ENCODE measurements around the gene CDX4.
"Not testable (repeated sequence)": the region's sequence is repeated elsewhere in the genome, so short reads cannot be mapped to it uniquely, and the experiment has no call there.

CDX4 gene, protein sequence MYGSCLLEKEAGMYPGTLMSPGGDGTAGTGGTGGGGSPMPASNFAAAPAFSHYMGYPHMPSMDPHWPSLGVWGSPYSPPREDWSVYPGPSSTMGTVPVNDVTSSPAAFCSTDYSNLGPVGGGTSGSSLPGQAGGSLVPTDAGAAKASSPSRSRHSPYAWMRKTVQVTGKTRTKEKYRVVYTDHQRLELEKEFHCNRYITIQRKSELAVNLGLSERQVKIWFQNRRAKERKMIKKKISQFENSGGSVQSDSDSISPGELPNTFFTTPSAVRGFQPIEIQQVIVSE

DNA sequence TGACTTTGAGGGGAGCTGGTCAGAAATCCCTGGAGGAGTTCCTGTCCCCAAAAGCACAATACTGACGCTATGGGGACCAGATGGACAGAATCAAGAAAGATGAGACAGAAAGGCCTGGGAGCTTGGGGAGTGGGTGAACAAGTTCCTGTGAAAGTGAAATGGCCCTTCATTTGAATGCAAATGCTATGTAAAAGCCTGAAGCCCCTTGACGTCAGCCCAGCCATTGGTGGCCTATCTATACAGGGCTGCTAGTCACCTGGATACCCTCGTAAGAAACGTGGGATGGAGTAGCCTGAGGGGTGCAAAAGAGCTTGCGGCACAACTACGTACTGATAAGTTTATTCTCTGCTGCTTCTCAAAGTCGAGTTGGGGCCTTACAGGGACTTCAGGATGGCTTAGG is at the start of gene CDX4:
CDX4 (plus strand) TSS at position 223 of the 400 bp plus-strand sequence. CDS start 201 bp downstream, outside the sequence.
- no peak for DNase-seq

DNA sequence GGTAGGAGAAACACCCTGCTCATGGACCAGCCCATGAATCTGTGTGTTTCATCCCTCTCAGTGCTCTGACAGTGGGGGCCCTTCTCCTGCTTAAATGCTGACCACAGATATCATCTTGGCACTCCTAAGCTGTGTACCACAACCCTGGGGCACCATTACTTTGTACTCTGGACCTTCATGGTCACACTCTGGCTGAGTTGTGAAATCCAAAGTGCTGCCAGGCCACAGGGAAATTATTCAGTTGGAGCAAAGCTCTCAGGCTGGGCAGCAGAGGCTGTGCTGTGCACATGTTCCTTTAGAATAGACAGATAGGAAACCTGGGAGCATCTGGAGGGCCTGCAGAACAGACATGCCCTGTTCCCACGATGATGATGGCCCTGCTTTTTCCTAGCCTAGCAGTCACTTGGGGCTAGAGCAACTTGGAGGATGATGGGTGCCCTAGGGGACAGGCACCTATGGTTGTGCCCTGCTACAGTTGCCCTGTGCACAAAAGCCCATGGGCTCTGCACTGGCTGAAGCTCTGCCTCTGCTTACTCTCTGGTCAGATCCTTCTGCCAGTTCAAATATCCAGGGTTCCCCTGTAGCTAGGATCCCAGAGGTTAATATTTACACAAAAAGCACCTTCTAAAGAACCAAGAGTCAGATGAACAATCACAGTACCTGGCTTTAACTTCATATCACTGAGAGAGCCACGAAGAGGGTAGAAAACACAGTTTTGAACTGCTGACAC is 48.5 kb upstream of the CDX4 start:
- DNase-seq: no peak

DNA sequence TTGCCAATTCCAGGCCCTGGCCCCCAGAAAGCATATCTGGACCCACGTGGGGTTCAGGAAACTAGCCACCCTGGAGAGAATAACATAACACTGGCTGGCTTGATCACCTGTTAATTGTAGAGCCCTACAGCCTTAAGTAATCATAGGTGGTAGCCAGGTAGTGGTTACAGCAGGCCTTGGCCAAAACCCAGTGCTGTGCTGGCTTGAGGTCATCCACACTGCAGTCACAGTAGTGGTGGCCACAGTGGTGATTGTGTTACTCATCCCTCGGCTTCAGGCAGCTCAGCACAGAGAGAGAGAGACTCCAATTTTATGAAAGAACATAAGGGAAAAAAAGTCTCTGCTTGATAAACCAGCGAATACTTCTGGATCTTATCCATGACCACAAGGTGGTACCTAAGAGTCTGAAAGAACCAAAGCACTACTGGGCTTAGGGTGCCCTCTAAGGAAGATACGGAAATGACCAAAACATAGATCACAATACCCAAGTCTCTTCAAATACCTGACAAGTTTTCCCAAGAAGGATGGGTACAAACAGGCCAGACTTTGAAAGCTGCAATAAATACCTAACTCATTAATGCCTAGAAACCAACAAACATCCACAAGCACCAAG is 46.6 kb upstream of the CDX4 start:
- DNase-seq: no peak

DNA sequence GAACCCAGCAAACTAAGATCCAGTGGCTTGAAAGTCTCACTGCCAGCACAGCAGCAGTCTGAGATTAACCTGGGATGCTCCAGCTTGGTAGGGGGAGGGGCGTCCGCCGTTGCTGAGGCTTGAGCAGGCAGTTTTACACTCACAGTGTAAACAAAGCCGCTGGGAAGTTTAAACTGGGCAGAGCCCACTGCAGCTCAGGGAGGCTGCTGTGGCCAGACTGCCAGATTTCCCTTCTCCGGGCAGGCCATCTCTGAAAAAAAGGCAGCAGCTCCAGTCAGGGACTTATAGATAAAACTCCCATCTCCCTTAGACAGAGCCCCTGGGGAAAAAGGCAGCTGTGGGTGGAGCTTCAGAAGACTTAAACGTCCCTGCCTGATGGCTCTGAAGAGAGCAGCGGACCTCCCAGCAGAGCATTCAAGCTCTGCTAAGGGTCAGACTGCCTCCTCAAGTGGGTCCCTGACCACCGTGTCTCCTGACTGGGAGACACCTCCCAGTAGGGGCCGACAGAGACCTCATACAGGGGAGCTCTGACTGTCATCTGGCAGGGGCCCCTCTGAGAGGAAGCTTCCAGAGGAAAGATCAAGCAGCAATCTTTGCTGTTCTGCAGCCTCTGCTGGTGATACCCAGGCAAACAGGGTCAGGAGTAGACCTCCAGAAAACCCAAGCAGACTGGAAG is 45.1 kb upstream of the CDX4 start:
- DNase-seq: no peak

DNA sequence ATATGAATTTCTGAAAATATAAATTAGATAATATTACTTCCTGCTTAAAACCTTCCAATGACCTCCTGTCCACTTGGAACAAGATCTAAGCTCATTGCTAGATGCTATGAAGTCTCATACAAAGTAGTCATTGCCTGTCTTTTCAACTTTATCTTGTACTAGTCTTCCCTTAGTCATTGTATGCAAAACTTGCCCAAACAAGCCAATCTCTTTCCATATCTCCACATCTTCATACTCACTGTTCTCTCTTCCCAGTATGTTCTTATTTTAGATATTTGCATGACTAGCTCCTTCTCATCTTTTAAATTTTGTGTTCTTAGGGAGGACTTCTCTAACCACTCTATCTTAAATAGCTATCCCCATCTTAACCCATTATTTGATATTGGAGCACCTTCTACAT is 33.9 kb upstream of the CDX4 start:
- no peak for DNase-seq

DNA sequence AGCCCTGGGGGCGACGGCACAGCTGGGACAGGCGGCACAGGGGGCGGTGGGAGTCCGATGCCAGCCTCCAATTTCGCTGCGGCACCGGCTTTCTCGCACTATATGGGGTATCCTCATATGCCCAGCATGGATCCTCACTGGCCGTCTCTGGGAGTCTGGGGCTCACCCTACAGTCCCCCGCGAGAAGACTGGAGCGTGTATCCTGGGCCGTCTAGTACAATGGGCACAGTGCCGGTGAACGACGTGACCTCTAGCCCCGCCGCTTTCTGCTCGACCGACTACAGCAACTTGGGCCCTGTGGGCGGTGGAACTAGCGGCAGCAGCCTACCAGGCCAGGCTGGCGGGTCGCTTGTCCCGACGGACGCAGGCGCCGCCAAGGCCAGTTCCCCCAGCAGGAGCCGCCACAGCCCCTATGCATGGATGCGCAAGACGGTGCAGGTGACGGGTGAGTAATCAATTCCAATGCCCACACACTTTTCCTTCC is 500 bp downstream of the CDX4 start:
- no peak for DNase-seq

DNA sequence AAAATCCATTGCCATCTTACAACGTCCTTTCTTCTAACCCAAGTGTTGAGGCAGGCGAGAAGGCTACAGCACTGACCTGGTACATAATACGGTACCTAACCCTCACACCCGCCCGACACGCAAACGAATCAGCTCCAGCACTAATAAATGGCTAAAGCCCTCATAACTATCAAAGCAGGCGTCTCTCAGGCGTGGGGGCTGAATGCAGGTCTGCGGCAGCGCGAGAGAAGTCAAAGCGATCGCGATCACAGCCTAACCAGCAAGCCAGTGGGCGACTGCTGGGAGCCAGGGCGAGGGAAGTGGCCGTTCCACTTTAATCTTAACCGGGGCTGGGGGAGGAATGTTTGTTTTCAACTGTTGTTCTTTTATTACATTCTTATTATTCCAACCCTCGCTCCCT is 1.5 kb downstream of the CDX4 start:
- DNase-seq: no peak

DNA sequence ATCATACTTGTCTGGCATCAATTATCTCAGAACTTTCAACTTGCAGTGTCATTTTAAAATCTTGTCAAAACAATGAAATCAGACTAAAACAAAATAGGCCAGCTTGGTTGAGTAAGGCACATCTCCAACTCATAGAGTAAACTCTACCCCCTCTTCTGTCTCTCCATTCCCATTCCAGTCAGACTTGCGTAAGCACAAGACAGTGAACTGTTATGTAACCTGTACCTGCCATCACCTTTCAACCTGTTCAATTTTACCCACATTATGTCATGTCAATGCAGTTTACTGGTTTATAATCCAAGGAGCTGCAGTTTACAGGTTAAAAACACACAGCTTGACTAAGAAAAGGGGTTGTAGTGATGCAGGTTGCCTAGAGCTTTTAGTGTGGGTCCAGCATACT is 8.3 kb downstream of the CDX4 start:
- no peak for DNase-seq

DNA sequence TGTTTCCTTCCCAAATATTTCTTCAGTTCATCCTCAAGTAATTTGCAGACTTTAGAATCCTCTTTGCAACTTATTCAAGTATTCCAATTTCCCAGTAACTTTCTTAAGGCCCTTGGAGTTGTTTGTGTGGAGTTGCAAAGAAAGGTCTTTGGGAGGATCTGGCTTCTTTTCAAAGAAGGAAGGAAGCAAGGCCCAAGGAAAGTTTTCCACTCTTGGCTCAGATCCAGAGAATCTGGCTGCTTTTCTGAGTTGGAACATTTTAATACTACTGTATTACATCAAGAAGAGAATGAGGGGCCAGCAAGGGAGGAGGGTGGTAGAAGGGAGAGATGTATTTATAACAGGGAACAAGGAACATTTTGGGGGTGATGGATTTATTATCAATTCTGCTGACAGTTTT is 10.5 kb downstream of the CDX4 start:
- DNase-seq: no peak

DNA sequence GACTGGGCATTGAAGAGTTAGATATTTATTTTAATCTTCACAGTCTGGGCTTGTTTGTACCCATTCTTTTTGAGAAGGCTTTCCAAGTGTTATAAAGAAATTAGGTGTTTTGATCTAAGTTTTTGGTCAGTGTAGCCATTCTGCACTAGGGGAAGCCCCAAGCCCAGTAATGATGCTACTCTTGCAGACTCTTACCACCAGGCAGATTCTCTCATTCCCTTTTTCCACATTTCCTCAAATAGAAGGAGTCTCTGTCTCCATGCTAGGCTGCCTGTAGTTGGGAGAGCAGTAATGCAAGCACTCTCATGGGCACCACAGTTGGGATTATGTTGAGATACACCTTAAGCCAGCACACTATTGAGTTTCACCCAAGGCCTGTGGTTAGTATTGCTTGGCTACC is 21.5 kb downstream of the CDX4 start:
- no peak for DNase-seq

DNA sequence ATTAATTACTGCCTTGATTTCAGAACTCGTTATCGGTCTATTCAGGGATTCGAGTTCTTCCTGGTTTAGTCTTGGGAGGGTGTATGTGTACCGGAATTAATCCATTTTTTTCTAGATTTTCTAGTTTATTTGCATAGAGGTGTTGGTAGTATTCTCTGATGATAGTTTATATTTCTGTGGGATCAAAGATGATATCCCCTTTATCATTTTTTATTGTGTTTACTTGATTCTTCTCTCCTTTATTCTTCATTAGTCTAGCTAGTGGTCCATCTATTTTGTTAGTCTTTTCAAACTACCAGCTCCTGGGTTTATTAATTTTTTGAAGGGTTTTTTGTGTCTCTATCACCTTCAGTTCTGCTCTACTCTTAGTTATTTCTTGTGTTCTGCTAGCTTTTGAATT is 32.1 kb downstream of the CDX4 start:
- DNase-seq: no peak

DNA sequence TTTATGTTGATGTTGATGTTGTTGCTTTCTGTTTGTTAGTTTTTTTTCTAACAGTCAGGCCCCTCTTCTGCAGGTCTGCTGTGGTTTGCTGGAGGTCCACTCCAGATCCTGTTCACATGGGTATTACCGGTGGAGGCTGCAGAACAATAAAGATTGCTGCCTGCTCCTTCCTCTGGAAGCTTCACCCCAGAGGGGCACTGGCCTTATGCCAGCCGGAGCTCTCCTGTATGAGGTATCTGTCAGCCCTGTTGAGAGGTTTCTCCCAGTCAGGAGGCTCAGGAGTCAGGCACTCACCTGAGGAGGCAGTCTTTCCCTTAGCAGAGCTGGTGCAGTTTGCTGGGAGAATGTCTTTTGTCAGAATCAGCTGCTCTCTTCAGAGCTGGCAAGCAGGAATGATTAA is 34.7 kb downstream of the CDX4 start:
- no peak for DNase-seq

DNA sequence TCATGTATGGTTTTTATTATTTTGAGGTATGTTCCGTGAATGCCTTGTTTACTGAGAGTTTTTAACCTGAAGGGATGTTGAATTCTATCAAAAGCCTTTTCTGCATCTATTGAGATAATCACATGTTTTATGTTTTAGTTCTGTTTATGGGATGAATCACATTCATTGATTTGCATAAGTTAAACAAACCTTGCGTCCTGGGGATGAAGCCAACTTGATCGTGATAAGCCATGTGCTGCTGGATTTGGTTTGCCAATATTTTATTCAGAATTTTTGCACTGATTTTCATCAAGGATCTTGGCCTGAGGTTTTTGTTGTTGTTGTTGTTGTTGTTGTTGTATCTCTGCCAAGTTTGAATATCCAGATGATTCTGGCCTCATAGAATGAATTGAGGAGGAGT is 43.8 kb downstream of the CDX4 start:
- DNase-seq: no peak

DNA sequence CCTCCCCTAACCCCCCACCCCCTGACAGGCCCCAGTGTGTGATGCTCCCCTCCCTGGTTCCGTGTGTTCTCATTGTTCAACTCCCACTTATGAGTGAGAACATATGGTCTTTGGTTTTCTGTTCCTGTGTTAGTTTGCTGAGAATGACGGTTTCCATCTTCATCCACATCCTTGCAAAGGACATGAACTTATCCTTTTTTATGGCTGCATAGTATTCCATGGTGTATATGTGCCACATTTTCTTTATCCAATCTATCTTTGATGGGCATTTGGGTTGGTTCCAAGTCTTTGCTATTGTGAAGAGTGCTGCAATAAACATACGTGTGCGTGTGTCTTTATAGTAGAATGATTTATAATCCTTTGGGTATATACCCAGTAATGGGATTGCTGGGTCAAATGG is 45.3 kb downstream of the CDX4 start:
- DNase-seq: not testable (repeated sequence)

All from NCI-H1436 (cell line).